Urothelium cell line (cell line): ENCODE data around the gene FKBP11.
A peak's percentile ranks its signal among the peaks of the same experiment; 100 is the strongest.
"Not testable (repeated sequence)": the region's sequence is repeated elsewhere in the genome, so short reads cannot be mapped to it uniquely, and the experiment has no call there.

Experiments used
- DNase-seq: peaks from one replicate; pipeline ENCODE4 v3.0.0; 2011; ENCODE audit warnings: low spot score, mixed read lengths
- FAIRE-seq: peaks from 2 replicates; lab custom pipeline; 2011; peaks lifted over from hg19 to GRCh38; lab: Jason Lieb, UNC

FKBP11 gene

DNA sequence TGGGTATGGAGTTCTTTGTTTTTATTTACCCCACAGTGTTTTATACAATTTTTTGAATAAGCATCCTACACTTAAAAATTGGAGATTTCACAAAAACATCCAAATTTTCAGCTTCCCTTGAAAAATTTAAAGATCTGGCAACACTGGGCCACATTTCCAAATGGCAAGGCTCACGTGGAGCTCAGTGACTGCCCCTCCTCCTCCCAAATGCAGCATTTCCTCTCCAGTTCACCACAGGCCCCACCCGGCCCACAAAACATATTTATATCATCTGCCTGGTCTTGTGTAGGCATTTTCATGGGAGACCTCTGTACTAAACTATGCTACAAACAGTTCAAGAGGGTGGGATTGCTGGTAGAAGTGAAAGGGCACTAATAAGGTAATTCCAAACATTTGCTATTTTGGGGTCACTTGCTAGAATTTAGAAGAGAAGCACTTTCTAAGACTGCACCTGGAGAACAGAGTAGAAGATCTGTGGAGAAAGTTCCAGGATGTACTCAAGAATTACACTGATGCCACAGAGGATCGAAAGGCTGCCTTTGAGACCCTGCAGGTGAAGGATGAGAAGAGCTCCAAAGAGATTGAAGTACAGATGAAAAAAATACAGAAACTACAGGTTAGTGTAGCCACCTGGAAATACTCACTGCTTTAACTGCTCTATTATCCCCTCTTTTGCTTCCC, 7.3 kb downstream of the FKBP11 start:
- DNase-seq (no peak), FAIRE-seq (no peak)

DNA sequence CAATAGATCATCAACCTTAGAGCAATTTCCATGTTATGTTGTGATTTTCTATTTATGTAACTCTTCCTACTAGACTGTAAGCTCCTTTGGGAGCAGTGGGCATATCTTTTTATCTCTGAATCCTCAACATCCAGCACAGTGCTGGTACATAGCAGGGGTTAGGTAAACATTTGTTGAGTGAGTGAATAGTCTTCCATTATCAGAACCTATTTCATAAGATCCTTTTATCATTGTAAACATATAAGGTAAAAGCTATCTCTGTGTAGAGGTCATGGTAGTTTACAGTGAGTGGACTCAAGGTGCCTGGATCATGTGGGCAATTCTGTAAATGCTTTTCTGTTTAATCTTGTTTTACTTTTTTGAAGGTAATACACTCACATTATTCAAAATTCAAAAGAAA, 15.1 kb downstream of the FKBP11 start:
- no peak for FAIRE-seq
- no peak for DNase-seq

DNA sequence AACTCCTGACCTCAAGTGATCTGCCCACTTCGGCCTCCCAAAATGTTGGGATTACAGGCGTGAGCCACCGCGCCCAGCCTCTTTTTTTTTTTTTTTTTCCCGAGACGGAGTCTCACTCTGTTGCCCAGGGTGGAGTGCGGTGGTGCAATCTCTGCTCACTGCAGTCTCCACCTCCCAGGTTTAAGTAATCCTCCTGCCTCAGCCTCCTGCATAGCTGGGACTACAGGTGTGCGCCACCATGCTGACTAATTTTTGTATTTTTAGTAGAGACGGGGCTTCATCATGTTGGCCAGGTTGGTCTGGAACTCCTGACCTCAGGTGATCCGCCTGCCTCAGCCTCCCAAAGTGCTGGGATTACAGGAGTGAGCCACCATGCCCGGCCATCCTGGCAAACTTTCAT, 15.6 kb downstream of the FKBP11 start:
- DNase-seq, FAIRE-seq: not testable (repeated sequence)

DNA sequence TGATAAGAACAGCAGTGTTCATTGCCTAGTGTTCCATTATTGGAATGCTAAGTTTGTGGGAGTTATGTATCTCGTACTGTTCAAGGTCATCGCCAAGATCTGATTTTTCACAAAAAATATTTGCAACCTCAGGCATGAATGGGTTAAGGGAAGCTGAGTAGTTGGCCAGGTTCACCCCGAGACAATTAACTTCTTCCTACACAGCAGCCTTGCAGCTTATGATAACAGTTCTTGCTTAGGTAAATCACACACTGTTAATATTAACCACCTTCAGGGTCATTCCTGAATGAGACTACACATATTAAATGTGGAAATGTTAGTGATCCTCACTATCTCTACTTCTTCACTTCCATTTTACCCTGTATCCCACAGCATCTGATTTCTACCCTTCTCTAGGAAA, 18.0 kb downstream of the FKBP11 start:
- FAIRE-seq (no peak), DNase-seq (no peak)

DNA sequence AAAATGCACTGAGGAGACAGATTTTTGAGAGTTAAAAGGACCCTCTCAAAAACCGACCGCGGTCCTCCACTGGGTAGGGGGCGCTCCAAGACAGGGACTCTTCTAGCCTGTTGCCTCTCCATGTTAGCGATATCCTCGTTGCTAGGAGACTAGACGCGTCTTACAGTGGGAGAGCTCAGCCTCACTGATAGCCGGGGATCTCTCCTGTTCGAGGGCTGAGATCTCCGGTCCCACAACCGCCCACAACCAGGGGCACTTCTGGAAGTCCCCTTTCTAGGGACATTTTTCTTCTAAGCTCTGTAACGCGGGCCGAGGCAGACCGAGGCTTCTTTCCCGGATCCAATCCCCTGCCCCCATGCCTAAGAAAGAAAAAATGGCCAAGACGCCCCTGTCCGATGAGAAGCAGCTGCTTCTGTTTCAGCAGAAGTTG, 21.3 kb downstream of the FKBP11 start:
- FAIRE-seq (no peak), DNase-seq (peak; percentile 90)

DNA sequence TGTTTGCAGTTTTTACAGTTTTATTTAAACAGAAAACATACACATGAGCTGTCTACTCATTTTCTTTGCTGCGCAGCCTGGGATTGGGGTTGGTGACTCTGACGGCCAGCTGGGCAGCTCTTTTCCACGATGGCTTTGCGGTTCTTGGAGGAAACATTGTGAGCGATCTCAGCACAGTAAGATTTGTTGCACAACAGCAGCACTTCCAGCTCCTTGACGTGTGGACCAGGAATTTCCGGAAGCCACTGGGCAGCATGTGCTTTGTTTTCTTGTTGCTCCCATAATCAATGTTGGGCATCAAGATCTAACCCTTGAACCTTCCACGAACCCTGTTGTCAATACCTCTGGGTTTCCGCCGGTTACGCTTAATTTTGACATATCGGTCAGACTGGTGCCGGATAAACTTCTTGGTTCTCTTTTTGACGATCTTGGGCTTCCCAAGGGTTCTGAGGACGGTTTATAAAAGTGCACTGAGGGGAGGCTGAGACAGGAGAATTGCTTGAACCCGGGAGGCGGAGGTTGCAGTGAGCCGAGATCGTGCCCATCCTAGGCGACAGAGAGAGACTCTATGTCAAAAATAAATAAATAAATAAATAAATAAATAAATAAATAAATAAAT, 21.8 kb downstream of the FKBP11 start:
- FAIRE-seq: no peak
- DNase-seq: no peak

DNA sequence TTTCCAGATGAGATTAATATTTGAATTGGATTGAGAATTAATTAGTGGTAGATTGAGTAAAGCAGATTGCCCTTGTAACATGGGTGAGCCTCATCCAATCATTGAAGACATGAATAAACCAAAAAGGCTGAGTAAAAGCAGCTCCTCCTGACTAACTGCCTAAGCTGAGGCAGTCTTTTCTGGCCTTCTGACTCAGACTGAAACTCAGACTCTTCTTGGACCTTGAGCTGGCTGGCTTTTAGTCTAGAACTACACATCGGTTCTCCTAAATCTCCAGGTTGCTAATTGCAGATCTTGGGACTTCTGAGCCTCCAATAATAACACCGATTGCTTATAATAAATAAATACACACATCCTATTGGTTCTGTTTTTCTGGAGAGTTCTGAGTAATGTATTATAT, 24.0 kb downstream of the FKBP11 start:
- DNase-seq (no peak), FAIRE-seq (no peak)

DNA sequence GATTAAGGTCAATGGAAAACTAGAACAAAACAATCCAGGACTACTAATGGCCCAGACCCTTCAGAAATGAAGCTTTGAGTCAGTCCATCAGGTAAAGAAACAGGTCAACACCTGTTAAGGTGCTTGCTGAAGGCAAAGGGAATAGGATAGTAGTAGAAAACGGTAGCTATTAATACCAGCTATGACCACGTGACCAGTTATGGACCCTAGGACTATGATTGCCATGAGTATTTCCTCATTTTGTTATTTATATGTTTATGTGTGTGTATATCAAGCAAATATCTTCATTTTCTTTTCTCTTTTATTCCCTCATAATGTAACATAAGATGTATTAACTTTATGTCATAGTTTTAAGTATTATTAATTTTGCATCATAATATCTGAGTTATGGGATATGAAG, 25.6 kb downstream of the FKBP11 start:
- DNase-seq (no peak), FAIRE-seq (no peak)

DNA sequence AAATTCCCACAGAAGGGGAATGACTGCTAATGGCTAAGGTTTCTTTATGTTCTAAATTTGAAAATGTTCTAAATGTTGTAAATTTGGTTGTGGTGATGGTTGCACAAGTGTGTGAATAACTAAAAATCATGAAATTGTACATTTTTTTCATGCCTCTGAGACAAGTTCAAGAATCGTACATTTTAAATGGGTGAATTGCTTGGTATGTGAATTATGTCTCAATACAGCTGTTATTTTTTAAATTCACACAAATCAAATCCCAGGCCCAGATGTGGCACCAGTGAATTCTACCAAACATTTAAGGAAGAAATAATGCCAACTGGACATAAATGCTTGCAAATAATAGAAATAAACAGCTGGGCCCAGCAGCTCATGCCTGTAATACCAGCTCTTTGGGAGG, 31.0 kb downstream of the FKBP11 start:
- FAIRE-seq (no peak), DNase-seq (no peak)

DNA sequence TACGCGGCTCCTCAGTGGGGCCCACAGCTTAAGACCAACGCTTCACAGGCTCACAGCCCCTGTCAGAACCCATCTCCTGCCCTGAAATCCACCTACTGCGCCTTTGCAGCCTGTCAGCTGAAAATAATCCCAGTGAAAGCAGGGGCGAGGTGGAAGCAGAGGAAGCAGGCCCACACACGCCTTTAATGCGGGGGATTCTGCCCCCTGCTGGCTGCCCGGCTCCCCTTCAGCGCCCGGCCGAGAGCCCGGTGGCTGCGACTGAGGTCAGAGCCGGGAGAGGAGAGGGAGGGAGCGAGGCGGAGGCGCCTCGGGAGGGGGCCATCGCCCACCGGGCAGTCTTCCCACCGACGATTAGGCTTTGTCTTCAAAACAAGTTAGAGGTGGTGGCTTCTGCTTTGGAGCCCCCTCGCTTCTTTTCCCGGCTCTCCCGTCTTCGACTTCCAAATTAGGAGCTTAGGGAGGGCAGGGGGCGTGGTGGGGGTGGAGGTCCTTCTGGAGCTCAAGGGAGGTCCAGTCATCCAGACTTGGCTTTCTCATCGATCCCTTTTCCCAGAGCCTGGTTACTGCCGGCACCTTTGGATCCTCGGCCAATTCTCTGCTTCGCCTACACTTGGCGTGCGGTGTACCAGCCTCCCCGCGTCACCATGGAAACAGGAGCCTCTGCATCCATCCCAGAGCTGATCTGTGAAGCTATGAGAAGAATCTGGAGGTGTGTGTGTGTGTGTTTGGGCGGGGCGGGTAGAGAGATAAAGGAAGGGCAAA, 34.5 kb downstream of the FKBP11 start:
- FAIRE-seq (no peak), DNase-seq (peak; percentile 82)

DNA sequence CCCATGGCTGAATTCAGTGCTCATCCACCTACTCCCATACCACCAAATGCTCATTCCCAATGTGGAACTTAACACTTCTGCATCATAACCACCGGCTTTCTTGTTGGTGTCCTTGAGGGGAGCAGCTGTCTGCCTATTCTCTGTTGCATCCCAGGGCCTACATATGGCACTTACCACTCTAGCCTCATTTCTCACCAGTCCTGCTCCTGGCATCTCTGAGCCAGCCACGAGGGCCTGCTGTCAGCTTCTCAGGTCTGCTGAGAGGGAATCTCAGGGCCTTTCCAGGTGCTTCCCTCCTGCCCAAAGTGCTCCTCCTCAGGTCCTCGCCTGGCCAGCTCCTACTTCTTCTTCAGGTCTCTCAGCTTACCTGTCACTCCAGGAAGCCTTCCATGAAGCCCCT, 35.6 kb downstream of the FKBP11 start:
- no peak for DNase-seq
- FAIRE-seq: no peak

DNA sequence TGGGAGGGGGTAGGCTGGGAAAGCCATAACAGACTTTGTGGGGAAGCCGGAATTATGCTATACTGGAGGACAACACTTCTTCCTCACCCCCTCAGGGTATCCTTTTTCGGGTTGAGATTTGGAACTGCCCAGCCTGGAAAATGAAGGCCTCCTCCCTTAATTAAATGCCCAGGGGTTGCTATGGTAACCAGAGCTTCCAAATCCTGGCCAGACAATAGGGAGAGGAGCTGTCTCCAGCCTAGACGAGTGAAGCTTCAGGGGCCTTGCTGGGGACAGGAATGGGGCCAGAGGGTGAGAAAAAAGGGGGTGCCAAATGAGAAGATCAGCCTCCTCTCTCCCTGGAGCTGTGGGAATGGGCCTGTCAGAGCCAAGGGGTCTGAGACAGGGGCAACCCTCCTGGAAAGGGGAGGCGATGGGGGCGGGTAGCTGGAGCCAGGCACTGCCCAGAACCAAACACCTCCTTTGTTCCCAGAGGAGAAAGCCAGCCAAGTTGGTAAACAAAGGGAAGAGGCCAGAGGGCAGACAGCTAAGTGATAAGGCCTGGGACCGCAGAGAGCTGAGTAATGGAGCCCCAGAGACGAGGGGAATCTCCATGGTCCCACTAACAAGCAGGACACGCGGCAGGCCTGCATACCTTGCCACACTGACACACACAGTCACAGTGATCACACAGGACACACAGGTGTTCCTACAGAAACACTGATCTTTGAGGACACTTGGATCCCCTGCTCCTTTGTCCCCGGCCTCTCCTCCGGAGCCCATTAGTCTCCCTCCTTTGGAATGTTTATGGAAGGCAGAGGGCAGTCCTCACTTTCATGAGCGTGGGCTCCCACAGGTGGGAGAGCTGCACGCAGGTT, 41.8 kb downstream of the FKBP11 start:
- FAIRE-seq (no peak), DNase-seq (no peak)

DNA sequence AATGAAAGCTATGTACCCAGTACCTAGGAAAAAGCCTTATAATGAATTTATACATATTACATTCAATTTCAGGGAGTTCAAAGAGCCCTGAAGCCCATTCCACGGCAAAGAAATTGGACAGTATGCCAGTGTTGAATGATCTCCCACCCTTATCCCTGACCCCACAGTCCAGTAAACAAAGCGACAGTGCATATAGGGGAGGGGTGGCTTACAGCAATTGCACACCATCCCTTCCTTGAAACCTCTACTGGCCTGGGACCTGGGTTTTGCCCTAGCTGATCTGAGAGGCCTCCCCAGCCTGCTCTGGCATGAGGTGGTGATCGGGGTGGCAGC, 42.4 kb downstream of the FKBP11 start:
- DNase-seq (no peak), FAIRE-seq (no peak)

DNA sequence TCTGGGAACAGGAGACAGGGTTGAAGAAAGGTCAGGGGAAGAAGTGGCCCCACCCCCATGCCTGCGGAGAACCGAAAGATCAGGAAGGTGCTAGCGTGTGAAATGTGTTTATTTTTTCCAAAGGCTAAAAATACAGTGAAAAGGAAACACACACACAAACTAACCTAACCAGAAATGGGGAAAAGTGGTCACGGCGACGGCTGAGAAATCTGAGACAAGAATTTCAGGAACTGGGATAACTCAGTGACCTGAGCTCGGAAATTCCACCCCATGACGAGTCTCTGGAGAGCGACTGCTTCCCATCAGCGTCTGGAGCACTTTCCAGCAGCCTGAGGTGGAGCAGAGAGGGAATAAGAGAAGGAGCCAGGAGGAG, 43.0 kb downstream of the FKBP11 start:
- DNase-seq: no peak
- FAIRE-seq: no peak

DNA sequence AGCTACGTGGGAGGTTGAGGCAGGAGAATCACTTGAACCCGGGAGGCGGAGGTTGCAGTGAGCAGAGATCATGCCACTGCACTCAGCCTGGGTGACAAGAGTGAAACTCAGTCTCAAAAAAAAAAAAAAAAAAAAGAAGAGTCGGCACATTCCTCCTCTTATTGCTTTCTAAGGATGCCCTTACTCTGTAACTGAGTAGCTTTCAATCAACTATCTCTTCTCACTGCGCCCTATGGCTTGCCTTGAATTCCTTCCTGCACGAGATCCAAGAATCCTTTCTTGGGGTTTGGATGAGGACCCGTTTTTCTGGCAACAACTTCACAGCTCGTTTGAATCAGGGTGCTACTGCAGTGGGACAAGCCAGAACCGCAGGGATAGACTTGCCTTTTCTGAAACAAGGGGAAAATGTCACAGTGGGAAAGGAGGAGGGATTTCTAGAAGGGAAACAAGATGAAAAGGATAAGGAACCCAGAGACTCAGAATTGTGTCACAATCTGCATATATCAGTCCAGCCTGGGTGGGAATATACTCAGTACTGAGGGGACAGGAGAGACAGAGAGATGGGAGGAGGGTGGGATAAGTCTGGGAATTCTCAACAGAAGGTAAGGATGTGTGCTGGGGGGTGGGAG, 43.5 kb downstream of the FKBP11 start:
- DNase-seq (no peak), FAIRE-seq (no peak)

DNA sequence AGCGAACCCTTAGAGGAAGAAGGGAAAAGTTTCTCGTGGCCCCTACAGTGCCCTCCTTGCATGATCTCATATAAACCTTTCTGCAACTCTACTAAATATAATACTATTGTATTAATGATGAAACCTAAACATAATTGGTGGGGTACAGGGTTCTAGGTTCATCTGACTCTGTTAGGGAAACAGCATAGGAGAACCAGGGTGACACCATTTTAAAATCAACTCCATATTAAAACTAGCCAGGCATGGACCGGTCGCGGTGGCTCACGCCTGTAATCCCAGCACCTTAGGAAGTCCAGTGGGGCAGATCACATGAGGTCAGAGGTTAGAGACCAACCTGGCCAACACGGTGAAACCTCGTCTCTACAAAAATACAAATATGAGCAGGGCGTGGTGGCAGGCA, 44.6 kb downstream of the FKBP11 start:
- DNase-seq: no peak
- no peak for FAIRE-seq

DNA sequence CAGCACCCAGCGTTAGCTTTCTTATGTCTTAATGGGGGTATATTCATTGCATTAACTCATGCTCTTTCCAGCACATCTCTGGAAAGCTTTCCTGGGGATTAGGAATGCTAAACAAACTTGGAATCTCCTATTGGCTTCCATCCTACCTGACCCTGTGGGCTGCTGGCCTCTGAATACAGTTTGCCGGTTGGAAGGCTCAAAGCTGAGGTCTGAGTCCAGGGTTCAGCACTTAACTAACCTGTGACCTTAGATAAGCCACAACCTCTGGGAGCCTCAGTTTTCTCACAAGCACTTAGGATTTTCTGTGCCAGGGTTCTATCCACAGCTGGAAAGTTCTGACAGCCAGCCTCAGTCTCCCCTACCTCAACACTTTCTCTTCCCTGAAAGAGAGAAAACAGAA, 46.7 kb downstream of the FKBP11 start:
- FAIRE-seq: no peak

DNA sequence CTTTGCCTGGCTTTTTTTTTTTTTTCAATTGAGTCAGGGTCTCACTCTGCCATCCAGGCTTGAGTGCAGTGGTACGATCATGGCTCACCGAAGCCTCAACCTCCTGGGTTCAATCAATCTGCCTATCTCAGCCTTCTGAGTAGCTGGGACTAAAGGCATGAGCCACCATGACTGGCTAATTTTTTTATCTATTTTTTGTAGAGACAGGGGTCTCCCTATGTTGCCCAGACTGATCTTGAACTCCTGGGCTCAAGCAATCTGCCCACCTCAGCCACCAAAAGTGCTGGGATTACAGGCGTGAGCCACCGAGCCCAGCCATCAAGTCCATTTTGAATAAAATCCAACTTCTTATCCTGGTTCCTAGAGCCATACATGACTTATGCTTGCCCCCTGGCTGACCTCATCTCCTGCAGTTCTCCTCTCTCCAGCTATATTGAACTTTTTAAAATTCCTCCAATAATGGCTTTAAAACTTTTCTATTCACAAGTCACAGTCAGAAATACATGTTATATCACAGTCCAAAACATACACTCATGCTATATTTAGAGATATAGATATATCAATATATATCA, 49.3 kb downstream of the FKBP11 start:
- DNase-seq (no peak), FAIRE-seq (no peak)

More for the DNA sequence above, 46.7 kb downstream of the FKBP11 start:
- DNase-seq: no peak

DNA sequence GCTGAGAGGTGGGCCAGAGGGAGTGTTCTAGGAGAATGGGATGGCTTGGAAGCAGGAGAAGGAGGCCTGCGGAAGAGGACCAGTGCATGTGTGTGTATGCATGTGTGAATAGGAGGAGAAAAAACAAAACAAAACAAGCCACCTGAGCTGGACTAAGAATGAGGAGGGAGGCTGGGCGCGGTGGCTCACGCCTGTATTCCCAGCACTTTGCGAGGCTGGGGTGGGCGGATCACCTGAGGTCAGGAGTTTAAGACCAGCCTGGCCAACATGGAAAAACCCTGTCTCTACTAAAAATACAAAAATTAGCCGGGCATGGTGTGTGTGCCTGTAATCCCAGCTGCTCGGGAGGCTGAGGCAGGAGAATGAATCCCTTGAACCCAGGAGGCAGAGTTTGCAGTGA, 51.8 kb downstream of the FKBP11 start:
- FAIRE-seq, DNase-seq: not testable (repeated sequence)

DNA sequence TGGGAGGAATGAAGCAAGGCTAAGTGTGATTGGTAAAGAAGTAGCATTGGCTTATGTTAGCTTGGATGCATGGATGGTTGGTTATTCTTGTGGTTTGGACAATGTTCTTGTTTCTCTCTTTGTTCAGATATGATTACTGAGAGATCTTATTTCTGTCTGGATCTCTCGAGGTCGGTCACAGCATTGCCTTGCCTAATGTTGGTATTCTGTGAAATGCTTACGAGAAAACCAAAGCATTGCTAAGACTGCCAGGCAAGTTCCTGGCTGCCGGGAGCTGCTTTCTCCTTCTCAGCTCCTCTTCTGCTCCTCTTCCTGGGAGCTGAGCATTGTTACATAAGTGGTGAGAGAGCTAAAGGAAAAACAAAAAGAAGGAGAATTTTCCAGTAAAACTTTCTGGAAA, 52.2 kb downstream of the FKBP11 start:
- FAIRE-seq (no peak), DNase-seq (no peak)
